ENCODE results near the gene ZSCAN5B. TPM values are rescaled to one million over a fixed set of nuclear protein-coding genes. Genes with fewer than 3 reads are reported as not detected.

The ZSCAN5B gene
- total and polyA plus RNA-seq, 2 of the 13 experiments (the other 11 are each of a cell fraction or from before 2014, with no cell fraction given) = not detected

DNA sequence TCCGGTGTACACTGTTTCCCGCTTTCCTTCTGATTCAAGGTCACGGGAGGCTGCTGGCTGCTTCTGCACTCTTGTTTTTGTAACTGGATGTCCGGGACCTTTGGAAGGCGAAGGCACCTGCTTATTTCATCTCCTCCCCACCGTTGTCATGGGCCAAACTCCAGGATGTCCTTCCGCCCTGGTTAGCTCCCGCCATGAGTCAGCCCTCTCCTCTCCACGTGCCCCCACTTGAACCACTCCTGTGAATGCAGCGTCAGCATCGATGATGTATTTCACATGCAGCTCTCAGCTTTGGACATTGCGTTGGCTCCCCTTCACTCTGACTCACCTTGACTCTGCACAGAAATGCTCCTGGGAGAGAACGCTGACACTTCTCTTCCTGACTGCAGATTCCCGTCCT is 27.3 kb downstream of the ZSCAN5B start (continued):
- TF ChIP-seq SYNCRIP (IDR thresholded peaks at IDR 0.05; ENCODE audit: insufficient read depth, low read depth, low read length) (no peak), ZNF333 (CRISPR knock-in tag; IDR thresholded peaks at IDR 0.05; ENCODE audit: borderline replicate concordance) (no peak), SRSF1 (optimal IDR thresholded peaks at IDR 0.05; ENCODE audit: low read depth, low read length) (no peak), TCF12 (IDR thresholded peaks at IDR 0.05) (no peak), TCF12 (CRISPR knock-in tag; IDR thresholded peaks at IDR 0.05) (no peak), ZNF780A (CRISPR knock-in tag; IDR thresholded peaks at IDR 0.05) (no peak), ZSCAN9 (CRISPR knock-in tag; IDR thresholded peaks at IDR 0.05; ENCODE audit: borderline replicate concordance) (no peak), ZNF761 (CRISPR knock-in tag; conservative IDR thresholded peaks at IDR 0.05) (0 out of 2 replicates have a peak, but pooled peaks have one; percentile 32), ZNF124 (CRISPR knock-in tag; IDR thresholded peaks at IDR 0.05) (no peak), AHDC1 (CRISPR knock-in tag; IDR thresholded peaks at IDR 0.05; ENCODE audit: borderline replicate concordance) (peak; percentile 57), DNMT1 (CRISPR knock-in tag; IDR thresholded peaks at IDR 0.05) (no peak), ATAD3A (CRISPR knock-in tag; IDR thresholded peaks at IDR 0.05) (no peak), ZNF75D (CRISPR knock-in tag; IDR thresholded peaks at IDR 0.05; ENCODE audit: borderline replicate concordance) (no peak), TBL1XR1 (IDR thresholded peaks at IDR 0.05; ENCODE audit: borderline replicate concordance, low read length, partially characterized antibody) (no peak)
- TF ChIP-seq, protein P1, sequence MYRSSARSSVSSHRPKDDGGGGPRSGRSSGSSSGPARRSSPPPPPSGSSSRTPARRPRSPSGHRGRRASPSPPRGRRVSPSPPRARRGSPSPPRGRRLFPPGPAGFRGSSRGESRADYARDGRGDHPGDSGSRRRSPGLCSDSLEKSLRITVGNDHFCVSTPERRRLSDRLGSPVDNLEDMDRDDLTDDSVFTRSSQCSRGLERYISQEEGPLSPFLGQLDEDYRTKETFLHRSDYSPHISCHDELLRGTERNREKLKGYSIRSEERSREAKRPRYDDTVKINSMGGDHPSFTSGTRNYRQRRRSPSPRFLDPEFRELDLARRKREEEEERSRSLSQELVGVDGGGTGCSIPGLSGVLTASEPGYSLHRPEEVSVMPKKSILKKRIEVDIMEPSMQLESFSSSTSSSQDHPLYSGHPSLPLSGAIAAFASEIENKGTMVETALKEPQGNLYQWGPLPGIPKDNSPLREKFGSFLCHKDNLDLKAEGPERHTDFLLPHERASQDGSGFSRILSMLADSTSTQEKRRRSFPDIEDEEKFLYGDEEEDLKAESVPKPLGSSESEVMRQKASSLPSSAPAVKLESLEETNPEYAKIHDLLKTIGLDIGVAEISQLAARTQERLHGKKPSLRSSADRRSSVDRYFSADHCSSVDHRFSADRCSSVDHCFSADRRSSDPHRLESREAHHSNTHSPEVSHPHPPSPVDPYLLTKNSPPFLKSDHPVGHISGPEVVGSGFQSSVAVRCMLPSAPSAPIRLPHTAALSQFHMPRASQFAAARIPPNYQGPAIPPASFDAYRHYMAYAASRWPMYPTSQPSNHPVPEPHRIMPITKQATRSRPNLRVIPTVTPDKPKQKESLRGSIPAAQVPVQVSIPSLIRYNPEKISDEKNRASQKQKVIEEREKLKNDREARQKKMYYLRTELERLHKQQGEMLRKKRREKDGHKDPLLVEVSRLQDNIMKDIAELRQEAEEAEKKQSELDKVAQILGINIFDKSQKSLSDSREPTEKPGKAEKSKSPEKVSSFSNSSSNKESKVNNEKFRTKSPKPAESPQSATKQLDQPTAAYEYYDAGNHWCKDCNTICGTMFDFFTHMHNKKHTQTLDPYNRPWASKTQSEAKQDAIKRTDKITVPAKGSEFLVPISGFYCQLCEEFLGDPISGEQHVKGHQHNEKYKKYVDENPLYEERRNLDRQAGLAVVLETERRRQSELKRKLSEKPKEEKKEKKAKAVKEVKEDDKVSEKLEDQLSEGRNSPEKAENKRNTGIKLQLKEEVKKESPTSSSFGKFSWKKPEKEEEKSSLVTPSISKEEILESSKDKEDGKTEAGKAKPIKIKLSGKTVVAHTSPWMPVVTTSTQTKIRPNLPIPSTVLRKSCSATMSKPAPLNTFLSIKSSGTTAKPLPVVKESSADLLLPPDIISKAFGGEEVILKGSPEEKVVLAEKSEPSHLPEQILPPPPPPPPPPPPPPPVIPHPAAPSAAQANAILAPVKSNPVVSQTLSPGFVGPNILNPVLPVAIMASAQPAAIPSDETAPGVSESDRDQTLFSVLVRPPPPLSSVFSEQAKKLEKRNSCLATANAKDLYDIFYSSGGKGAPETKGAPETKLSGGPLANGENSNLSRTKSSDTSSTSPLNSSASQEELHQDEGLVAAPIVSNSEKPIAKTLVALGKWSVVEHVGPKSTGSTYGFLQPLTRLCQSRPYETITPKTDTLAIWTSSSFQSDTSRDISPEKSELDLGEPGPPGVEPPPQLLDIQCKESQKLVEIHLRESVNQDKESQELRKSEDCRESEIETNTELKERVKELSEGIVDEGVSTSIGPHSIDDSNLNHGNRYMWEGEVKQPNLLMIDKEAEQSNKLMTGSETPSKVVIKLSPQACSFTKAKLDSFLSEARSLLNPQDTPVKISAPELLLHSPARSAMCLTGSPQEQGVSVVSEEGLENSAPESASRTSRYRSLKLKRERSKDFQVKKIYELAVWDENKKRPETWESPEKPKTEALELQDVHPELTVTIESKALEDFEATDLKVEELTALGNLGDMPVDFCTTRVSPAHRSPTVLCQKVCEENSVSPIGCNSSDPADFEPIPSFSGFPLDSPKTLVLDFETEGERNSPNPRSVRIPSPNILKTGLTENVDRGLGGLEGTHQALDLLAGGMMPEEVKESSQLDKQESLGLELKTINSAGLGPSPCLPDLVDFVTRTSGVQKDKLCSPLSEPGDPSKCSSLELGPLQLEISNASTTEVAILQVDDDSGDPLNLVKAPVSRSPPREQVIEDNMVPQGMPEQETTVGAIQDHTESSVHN (CRISPR knock-in tag; IDR thresholded peaks at IDR 0.05) = no peak
- TF ChIP-seq, protein P2, sequence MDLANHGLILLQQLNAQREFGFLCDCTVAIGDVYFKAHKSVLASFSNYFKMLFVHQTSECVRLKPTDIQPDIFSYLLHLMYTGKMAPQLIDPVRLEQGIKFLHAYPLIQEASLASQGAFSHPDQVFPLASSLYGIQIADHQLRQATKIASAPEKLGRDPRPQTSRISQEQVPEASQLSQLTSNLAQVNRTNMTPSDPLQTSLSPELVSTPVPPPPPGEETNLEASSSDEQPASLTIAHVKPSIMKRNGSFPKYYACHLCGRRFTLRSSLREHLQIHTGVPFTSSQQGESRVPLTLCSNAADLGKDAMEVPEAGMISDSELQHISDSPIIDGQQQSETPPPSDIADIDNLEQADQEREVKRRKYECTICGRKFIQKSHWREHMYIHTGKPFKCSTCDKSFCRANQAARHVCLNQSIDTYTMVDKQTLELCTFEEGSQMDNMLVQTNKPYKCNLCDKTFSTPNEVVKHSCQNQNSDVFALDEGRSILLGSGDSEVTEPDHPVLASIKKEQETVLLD (CRISPR knock-in tag; IDR thresholded peaks at IDR 0.05; ENCODE audit: low read depth) = no peak
